K562 (cell line): ENCODE measurements around the gene FASTK.

Experiments
- C11orf30 ChIP-seq: fragments of 450-650 bp; IDR thresholded peaks from 2 replicates; pipeline ENCODE4 v1.6.1; 2016; ENCODE audit warnings: low read depth, mild to moderate bottlenecking
- CBX5 ChIP-seq: IDR thresholded peaks from 2 replicates; pipeline ENCODE4 v1.6.1; 2014; ENCODE audit warnings: low read depth, borderline replicate concordance
- CEBPG ChIP-seq, 3 experiments: fragments of 200-800 bp in 1 of 3; sonication (Bioruptor generic) in 1 of 3; sonication (generic) in 1 of 3; formaldehyde crosslinking in 1 of 3; IDR thresholded peaks in 2 of 3; conservative IDR thresholded peaks in 1 of 3; 2 replicates each; pipeline versions ENCODE4 v1.6.1 to v1.8.0; 2016 to 2022; ENCODE audit warnings: missing compliant biosample characterization in 2 of 3, missing genetic modification characterization in 2 of 3, mild to moderate bottlenecking in 1 of 3, missing genetic modification reagents in 1 of 3
- DACH1 ChIP-seq: fragments of 450-650 bp; IDR thresholded peaks from 2 replicates; pipeline ENCODE4 v1.6.1; 2018; ENCODE audit not compliant: partially characterized antibody
- PCBP1 ChIP-seq: fragments of 200-400 bp; formaldehyde crosslinking; IDR thresholded peaks from 2 replicates; pipeline ENCODE4 v1.6.1; 2018; ENCODE audit warnings: mild to moderate bottlenecking, low read depth, low read length; ENCODE audit not compliant: poor library complexity, severe bottlenecking
- RBM25 ChIP-seq: fragments of 200-400 bp; formaldehyde crosslinking; IDR thresholded peaks from 2 replicates; pipeline ENCODE4 v1.6.1; 2018; ENCODE audit warnings: low read length, low read depth, moderate library complexity; ENCODE audit not compliant: severe bottlenecking
- SIX5 ChIP-seq, 2 experiments: IDR thresholded peaks; 2 replicates each; pipeline ENCODE4 v1.6.1; 2011; ENCODE audit warnings: low read length in 2 of 2, borderline replicate concordance in 1 of 2, low read depth in 1 of 2, mild to moderate bottlenecking in 1 of 2, moderate library complexity in 1 of 2; ENCODE audit not compliant: insufficient read depth in 1 of 2
- SMARCE1 ChIP-seq: fragments of 450-650 bp; IDR thresholded peaks from 2 replicates; pipeline ENCODE4 v1.7.1; 2016; ENCODE audit warnings: mild to moderate bottlenecking
- TCF7L2 ChIP-seq: fragments of 150-350 bp; IDR thresholded peaks from 2 replicates; pipeline ENCODE4 v1.6.1; 2016; ENCODE audit warnings: low read depth, mild to moderate bottlenecking, low read length, moderate library complexity
- ZNF354B ChIP-seq: fragments of 250-450 bp; sonication (Bioruptor Pico); IDR thresholded peaks from 2 replicates; pipeline ENCODE4 v1.4.0; 2020
- ZNF707 ChIP-seq: fragments of 250-450 bp; sonication (Bioruptor Pico); conservative IDR thresholded peaks from 2 replicates; pipeline ENCODE4 v1.8.0; 2022; ENCODE audit warnings: inconsistent platforms, mild to moderate bottlenecking, moderate library complexity
- ZNF780A ChIP-seq: fragments of 250-450 bp; sonication (Bioruptor Pico); IDR thresholded peaks from 2 replicates; pipeline ENCODE4 v1.5.0; 2021; ENCODE audit warnings: mild to moderate bottlenecking
- ZSCAN29 ChIP-seq: fragments of 450-650 bp; IDR thresholded peaks from 2 replicates; pipeline ENCODE4 v1.6.1; 2017

- no peak for TF ChIP-seq CBX5
- TF ChIP-seq SMARCE1 = no peak
- TF ChIP-seq C11orf30 = no peak
- no peak for TF ChIP-seq CEBPG (CRISPR knock-in tag; IDR thresholded peaks at IDR 0.05)
- TF ChIP-seq CEBPG (tag; conservative IDR thresholded peaks at IDR 0.05 in 1 of 2, IDR thresholded peaks at IDR 0.05 in 1 of 2) = no peak
- TF ChIP-seq DACH1 = no peak
- TF ChIP-seq RBM25 = no peak
- no peak for TF ChIP-seq PCBP1
- no peak for TF ChIP-seq TCF7L2
- TF ChIP-seq ZNF780A (CRISPR knock-in tag) = no peak
- no peak for TF ChIP-seq ZNF354B (CRISPR knock-in tag)
- no peak for TF ChIP-seq SIX5 (IDR thresholded peaks at IDR 0.05; ENCODE audit: borderline replicate concordance in 1 of 2, insufficient read depth in 1 of 2, low read depth in 1 of 2, low read length in 2 of 2)
- no peak for TF ChIP-seq ZSCAN29
- no peak for TF ChIP-seq ZNF707 (CRISPR knock-in tag)
Measured at GRCh38 chr7:151103973-151104372, 23.4 kb upstream of the FASTK start.
